Activated CD4-positive, alpha-beta T cell treated with anti-CD3 and anti-CD28 coated beads for 4 hours (primary cell): ENCODE measurements around the gene MYDGF.
"Not testable (repeated sequence)": the region's sequence is repeated elsewhere in the genome, so short reads cannot be mapped to it uniquely, and the experiment has no call there.

ENCODE experiments used
- DNase-seq, 2 donors: peaks; one replicate each; pipeline ENCODE4 v3.0.0-alpha.2; 2020

Gene MYDGF

GRCh38 chr19:4669723-4670480, at the start of gene MYDGF:
Gene MYDGF (minus strand): TSS chr19:4670342. CDS start chr19:4670334, 8 bp downstream.
- peak; percentile 87 to 96 for DNase-seq

- DNase-seq: no peak
Observed at GRCh38 chr19:4719499-4719866, 49.3 kb upstream of the MYDGF start.

- no peak for DNase-seq
Observed at GRCh38 chr19:4717966-4718701, 48.0 kb upstream of the MYDGF start.

- DNase-seq: no peak
Observed at GRCh38 chr19:4717191-4717965, 47.2 kb upstream of the MYDGF start.

GRCh38 chr19:4715529-4716221, 45.5 kb upstream of the MYDGF start:
- no peak for DNase-seq

GRCh38 chr19:4715178-4715528, 45.0 kb upstream of the MYDGF start:
- not testable (repeated sequence) for DNase-seq

GRCh38 chr19:4714016-4714415, 43.9 kb upstream of the MYDGF start:
- DNase-seq: no peak

GRCh38 chr19:4713384-4713951, 43.3 kb upstream of the MYDGF start:
- no peak for DNase-seq

- DNase-seq: no peak
Observed at GRCh38 chr19:4712771-4713170, 42.6 kb upstream of the MYDGF start.

GRCh38 chr19:4711211-4711610, 41.1 kb upstream of the MYDGF start:
- DNase-seq: no peak

- DNase-seq: no peak
Observed at GRCh38 chr19:4710281-4710600, 40.1 kb upstream of the MYDGF start.

GRCh38 chr19:4709440-4710280, 39.5 kb upstream of the MYDGF start:
- no peak for DNase-seq

GRCh38 chr19:4707956-4708650, 38.0 kb upstream of the MYDGF start:
- DNase-seq: no peak

GRCh38 chr19:4707322-4707721, 37.2 kb upstream of the MYDGF start:
- no peak for DNase-seq

GRCh38 chr19:4705413-4706131, 35.4 kb upstream of the MYDGF start:
- no peak for DNase-seq

GRCh38 chr19:4704317-4704673, 34.2 kb upstream of the MYDGF start:
- DNase-seq: no peak

GRCh38 chr19:4703671-4704316, 33.7 kb upstream of the MYDGF start:
- no peak for DNase-seq

- no peak for DNase-seq
Observed at GRCh38 chr19:4702764-4703163, 32.6 kb upstream of the MYDGF start.

- no peak for DNase-seq
Observed at GRCh38 chr19:4701557-4701956, 31.4 kb upstream of the MYDGF start.

GRCh38 chr19:4700693-4700970, 30.5 kb upstream of the MYDGF start:
- no peak for DNase-seq
